GM19372 (cell line): ENCODE results near the gene M6PR.

Experiments
- ATAC-seq: cut with Tn5 transposase; IDR thresholded peaks from one replicate; pipeline ENCODE4 v1.9.1; 2021; ENCODE audit warnings: mild to moderate bottlenecking, low read depth, moderate library complexity; ENCODE audit not compliant: unreplicated experiment

Gene M6PR

DNA sequence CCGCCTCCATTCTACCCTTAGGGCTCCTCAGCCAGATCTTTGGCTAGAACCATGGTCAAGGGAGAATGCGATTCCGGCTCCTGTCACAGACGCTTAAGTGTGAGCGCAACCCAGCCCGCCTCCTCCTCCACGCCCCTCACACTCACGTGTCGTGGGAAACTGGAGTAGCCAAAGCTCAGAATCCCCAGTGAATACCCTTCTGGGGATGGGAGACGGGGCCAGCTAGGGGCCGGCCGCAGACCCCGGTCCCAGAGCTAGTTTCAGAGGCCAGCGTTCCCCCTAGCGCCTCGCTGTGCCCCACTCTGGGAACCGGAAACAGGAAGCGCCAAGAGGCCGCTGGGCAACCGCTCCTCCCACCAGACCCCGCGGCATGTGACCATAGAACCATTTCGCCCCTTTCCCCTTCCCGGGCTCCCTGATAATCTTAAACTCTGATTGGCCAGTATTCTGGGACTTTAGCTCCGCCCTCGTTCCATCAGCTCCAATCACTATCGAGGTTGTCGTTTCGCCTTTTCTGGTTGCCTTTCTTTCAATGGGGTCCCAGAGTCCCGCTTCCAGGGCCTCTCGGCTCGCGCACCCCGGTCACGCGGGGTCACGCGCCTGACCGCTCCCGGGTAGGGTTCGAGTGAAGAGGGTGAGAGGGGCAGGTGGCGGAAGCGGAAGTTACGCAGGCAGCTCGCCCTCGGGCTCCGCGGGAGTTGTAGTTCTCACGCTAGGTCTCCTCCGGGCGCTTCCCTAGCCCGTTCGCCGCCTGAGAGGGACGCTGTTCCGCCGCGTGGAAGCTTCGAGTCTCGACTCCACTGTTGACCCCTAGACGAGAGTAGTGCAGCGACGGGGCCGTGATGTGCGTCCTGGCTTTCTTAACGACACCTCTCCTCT is at the start of gene M6PR:
Gene M6PR (minus strand): TSS at position 304 of the 879 bp plus-strand sequence. CDS start 3,241 bp downstream, outside the sequence.
- peak; percentile 70 for ATAC-seq

DNA sequence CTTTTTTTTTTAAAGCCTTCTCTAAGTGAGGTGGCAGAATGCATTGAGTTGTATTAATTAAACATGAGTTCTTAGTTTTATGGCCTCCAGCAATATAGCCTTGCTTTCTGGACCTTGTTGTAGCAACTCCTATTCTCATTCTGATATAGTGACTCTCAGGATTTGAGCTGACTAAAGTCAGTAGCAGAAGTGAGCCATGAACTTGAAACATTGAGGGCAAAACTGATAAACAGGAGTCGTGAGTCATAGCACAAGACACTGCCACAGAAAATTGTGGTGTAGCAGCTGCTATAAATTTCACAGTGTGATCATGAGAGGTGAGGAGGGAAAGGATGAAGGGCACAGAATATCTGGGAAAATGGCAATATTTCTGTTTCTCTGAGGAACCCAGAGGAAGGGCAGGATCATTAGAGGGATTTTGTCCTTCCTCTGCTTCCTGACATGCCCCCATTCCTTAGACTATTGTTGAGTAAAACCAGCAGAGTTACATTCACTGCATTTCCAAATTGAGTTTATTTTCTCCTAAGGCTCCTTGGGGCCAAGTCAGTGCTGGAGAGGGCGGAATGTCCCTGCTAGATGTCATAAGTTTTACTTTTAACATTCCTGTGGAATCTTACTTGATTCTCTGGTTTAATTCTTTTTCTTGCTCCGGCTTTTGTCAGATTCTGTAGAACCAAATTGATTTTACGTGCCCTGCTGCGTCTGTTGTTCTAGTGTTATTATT is 47.4 kb upstream of the M6PR start:
- ATAC-seq = peak; percentile 98

DNA sequence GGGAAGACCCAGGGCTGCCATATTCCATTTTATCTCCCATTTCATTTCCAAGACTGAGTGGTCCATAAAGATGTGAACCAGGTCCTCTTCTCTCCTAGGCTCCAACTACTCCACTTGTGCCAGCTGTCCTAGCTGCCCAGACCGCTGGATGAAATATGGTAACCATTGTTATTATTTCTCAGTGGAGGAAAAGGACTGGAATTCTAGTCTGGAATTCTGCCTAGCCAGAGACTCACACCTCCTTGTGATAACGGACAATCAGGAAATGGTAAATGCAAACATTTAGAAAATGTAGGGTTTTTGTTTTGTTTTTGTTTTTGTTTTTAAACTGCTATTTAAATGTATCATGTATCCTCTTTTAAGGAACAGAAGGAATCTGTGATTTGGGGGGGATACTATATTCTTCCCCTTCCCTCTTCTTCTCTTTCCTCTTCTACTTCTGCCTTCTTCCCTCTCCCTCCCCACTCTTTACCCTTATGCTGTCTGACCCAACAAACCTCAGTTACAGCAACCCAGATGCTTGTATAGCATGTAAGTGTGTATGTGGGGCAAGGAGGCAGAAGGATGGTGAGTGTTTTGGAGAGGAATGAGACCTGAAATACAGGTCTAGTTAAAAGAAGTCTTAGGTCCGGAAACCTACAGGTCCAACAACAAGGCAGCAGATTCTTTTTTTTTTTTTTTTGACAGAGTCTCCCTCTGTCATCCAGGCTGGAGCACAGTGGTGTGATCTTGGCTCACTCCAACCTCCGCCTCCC is 45.8 kb upstream of the M6PR start:
- ATAC-seq = no peak

GRCh38 chr12:8993827-8994226 is 44.4 kb upstream of the M6PR start:
- ATAC-seq = no peak

- no peak for ATAC-seq
Observed at GRCh38 chr12:8991371-8992345, 42.2 kb upstream of the M6PR start.

DNA sequence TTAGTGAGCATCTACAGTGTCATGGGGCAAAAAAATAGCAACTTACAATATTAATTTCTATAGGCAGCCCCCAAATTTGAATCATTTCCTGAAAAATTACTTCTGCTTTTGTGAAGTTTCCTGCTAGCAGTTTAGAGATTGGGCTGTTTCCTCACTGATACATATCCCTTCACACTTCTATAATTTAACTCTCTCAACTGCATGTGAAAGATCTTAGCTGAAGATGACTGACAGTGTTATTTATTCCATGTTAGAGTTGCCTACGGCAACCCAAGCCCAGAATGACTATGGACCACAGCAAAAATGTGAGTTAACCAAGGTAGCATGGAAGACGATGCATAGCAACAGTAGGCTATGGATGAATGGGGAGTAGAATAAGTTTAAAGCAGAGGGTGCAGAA is 40.0 kb upstream of the M6PR start, which contains the start of gene KLRG1:
Gene KLRG1 (plus strand): TSS at position 134 of the 400 bp plus-strand sequence. CDS start 90 bp downstream, at position 224.
- no peak for ATAC-seq

DNA sequence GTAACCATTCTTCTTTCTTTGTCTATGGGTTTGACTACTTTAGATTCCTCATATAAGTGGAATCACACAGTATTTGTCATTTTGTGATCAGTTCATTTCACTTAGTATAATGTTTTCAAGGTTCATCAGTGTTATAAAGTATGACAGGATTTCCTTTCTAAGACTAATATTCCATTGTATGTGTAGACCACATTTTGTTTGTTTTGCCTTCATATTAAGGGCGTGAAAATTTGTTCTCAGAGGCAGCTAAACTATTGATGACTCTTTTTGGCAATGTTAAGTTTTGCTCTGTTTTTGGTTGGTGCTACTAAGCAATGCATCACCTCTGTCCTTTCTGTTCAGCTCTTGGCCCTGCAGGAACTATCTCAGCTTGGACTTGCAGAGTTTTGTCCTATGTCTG is 38.2 kb upstream of the M6PR start:
- no peak for ATAC-seq

- ATAC-seq = no peak
Observed at GRCh38 chr12:8987163-8987562, 37.7 kb upstream of the M6PR start.

GRCh38 chr12:8985213-8985754 is 35.8 kb upstream of the M6PR start:
- ATAC-seq = no peak

- ATAC-seq = no peak
Observed at GRCh38 chr12:8980137-8980536, 30.7 kb upstream of the M6PR start.

GRCh38 chr12:8970432-8970831 is 21.0 kb upstream of the M6PR start:
- no peak for ATAC-seq

- no peak for ATAC-seq
Observed at GRCh38 chr12:8969861-8970411, 20.5 kb upstream of the M6PR start.

- no peak for ATAC-seq
Observed at GRCh38 chr12:8968761-8969160, 19.3 kb upstream of the M6PR start.

- no peak for ATAC-seq
Observed at GRCh38 chr12:8960176-8960575, 10.7 kb upstream of the M6PR start.

DNA sequence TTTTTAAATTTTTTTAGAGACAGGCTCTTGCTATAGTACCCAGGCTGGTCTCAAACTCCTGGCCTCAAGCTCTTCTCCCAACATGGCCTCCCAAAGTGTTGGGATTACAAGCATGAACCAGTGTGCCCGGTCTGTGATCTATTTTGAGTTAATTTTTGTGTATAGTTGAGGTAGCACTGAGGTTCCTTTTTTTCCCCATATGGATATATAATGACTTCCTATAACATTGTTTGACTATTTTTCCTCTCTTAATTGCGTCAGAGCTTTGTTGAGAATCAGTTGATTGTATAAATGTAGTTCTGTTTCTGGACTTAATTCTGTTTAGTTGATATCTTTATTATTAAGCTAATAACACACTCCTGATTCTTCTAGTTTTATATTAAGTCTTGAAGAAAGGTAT is 8.6 kb upstream of the M6PR start:
- no peak for ATAC-seq

DNA sequence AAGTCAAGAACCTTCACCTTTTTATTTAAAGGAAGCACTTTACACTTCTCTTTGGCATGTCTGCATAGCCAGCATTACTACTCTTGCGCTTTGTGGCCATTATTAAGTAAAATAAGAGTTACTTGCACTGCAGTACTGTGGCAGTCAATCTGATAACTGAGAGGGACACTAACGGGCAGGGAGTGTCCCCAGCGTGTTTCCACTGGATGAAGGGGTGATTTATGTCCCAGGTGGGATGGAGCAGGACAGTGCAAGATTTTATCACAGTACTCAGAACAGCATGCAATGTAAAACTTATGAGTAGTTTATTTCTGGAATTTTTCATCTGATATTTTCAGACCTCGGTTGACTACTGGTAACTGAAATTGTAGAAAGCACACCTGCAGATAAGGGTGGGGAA is 8.1 kb upstream of the M6PR start:
- no peak for ATAC-seq

- ATAC-seq = no peak
Observed at GRCh38 chr12:8956772-8957171, 7.3 kb upstream of the M6PR start.

DNA sequence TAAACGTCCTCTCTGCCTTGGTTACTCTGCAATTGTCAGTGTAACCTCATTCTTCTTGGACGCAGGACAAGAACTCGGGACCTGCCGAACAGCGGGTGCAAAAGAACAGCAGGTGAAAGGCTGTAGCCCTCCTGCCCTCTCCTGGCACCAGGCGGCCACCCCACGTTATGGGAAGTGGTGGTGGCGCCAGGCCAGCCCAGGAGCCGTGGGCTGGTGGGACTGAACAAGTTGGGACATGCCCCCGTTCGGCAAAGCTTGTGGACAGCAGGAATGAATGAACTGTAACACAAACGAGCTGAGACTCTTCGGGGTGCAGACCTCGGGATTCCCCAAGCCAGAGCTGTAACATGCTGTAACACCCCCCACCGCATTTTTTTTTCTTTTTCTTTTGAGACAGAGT is 6.6 kb upstream of the M6PR start:
- ATAC-seq = no peak

DNA sequence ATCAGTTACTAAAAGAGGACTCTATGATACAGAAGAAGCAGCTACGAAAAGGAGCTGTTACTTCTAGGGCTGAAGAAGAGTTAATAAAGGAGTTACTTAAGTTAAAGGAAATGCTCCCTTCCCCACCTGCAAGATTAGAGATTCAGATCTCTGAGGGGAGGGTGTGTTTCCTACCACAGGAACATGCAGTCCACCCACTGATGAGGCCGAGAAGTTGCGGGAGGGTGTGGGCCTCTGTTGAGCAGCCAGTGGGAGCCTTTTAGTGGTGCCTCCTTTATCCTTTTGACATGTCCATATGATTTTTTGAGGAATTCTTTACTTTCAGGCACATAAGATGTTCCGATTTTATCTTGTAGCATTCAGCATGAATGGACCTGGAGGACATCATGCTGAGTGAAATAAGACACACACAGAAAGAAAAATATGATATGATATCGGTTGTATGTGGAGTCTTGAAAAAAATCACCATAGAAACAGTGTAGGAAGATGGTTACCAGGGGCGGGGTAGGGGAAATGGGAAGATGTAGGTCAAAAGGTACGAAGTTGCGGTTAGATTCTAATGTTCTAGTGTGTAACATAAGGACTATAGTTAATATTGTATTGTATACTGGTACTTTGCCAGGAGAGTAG is 4.4 kb upstream of the M6PR start:
- no peak for ATAC-seq
